Pulmonary artery endothelial cell (primary cell): Measurements from ENCODE around the gene TMEM63A. TPM values are rescaled to one million over a fixed set of nuclear protein-coding genes. Genes with fewer than 3 reads are reported as not detected.
"Not testable (repeated sequence)": the region's sequence is repeated elsewhere in the genome, so short reads cannot be mapped to it uniquely, and the experiment has no call there.

Source experiments
- DNase-seq: peaks from one replicate; pipeline ENCODE4 v3.0.0-alpha.2; 2011; ENCODE audit warnings: low read depth, low spot score
- total RNA-seq: library from RNA; depleted of rRNA; stranded (reverse); fragments of >200 nt; gene quantifications from 2 replicates; pipeline ENCODE4 v1.2.3, GENCODE V29; 2014

The TMEM63A gene
- total RNA-seq, 1 donor from 2014 or later: 8.3 TPM

- no peak for DNase-seq
These were observed 59.4 kb downstream of the TMEM63A start for GRCh38 chr1:225822655-225823403.

DNA sequence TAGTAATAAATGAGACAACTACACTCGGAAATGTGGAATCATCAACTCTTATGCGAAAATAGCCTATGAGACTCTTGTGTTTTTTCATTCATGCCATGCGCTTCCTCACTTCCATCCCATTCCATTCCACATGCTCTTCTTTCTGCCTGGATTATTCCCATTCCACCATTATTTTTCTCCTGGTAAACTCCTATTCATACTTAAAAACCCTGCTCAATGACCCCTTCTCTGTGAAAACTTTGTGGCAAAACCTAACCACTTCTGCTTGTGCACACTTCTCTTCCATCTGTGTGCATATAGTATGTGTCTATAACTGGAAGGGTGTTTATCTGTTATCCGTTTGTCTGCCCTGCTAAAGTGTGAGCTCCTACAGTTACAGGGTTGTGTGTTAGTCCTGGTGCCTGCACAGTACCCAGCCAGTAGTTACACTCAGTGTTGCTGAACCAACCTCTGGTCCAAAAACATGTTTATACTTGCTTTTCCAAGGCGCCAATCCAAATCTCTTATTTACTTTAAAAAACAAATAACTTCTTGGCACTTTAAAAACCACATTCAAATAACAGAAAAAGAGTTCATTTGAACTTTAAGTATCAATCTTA is 61.6 kb downstream of the TMEM63A start:
- DNase-seq: no peak

DNA sequence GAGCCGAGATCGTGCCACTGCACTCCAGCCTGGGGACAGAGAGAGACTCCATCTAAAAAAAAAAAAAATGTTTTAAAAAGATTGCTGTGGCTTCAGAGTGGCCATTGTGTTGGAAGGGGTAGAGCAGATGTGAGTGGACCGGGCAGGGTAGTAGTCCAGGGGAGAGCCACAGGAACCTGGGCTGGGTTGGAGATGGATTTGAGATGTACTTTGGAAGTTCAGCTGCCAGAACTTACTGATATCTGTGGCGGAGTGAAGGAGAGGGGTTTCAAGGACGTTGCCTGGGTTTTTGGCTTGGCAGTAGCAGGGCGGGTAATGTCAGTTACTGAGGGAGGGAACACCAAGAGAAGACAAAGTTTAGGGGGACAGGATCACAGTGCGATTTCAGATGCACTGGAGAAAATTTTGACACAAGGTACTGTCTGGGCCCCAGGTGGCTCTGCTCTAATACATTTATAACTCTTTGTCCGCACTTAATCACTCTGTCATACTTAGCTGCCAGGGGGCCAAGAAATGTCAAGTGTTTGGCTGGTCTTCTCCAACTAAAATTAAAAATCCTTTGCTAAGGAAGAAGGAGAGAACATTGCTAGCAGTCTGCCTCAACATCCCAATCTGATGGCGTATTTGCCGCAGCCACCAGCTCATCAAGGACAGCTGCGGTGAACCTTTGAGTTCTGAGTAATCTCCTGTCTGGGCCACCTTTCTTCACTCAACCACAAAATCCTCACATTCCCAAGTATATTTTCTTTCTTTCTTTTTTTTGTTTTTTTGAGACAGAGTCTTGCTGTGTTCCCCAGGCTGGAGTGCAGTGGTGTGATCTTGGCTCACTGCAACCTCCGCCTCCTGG is 62.6 kb downstream of the TMEM63A start:
- DNase-seq: no peak

- no peak for DNase-seq
These were observed 64.0 kb downstream of the TMEM63A start for GRCh38 chr1:225818229-225818628.

DNA sequence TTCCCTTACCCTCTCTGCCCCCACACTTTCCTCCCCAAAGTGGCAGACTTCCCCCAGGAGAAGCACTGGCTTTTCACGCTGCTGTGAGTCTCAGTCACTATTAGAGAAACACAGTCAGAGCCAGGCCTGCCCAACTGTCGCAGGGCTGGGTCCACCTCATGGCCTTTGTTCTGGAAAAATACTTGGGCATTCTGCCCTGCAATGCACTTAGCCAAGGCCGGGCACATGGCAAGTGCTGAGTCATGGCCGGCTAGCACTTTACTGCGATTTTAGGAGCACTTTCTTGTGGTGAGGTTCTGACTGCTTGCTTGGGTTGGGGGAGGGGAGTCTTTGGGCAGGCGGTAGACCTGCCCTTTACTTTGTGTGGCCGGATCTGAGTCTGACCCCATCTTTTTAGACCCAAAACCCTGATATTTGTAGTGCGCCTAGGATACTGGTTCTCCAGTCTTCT is 64.5 kb downstream of the TMEM63A start:
- DNase-seq: peak; percentile 53

GRCh38 chr1:225816643-225817538 is 65.3 kb downstream of the TMEM63A start:
- no peak for DNase-seq

GRCh38 chr1:225815526-225816178 is 66.5 kb downstream of the TMEM63A start:
- DNase-seq: no peak

DNA sequence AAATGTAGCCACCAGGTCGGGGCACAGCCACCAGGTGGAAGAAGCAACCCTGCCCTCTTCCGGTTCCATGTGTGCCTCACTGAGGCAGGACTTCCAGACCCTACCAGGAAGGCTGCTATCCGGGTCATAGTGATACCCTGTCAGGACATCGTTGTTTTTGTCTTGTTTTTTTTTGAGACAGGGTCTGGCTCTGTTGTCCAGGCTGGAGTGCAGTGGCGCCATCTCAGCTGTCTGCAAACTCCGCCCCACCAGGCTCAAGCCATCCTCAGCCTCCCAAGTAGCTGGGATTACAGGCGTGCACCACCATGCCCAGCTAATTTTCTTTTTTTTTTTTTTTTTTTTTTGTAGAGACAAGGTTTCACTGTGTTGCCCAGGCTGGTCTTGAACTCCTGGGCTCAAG is 67.1 kb downstream of the TMEM63A start:
- DNase-seq: not testable (repeated sequence)

- no peak for DNase-seq
These were observed 67.8 kb downstream of the TMEM63A start for GRCh38 chr1:225814381-225814780.

DNA sequence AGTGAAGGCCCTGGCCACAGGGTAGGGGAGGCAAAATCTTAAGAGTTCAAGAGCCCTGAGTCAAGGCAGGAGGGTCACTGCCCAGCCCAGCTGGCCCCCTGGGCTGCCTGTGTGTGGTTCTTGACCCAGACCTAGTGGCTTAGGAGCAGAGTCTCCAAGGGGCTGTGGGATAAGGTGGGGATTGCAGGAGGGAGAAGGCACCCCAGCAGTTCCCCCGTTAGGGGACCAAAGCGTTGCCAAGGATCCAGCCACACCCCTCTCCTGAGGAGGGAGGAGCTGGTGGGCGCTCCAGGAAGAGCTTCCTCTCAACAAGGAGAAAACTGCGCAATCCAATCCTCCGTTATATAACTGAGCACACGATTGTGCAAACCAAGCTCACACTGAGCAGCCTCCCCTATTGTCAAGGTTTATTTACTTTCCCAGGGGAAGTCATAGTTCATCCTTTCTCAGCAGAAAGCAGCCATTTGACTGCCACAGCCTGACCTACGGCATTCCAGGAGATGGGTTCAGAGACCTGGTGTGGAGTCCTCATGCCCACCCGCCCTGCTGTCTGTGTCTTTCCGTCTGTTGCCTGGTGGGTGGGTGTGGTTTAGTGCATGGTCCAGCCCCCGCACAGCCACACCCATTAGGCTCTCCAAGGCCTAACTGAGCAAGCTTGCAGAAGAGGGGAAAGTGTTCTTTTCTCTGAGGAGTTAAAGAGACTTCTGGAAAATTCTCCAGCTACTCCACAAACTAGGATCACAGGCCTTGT is 68.8 kb downstream of the TMEM63A start:
- DNase-seq: no peak

DNA sequence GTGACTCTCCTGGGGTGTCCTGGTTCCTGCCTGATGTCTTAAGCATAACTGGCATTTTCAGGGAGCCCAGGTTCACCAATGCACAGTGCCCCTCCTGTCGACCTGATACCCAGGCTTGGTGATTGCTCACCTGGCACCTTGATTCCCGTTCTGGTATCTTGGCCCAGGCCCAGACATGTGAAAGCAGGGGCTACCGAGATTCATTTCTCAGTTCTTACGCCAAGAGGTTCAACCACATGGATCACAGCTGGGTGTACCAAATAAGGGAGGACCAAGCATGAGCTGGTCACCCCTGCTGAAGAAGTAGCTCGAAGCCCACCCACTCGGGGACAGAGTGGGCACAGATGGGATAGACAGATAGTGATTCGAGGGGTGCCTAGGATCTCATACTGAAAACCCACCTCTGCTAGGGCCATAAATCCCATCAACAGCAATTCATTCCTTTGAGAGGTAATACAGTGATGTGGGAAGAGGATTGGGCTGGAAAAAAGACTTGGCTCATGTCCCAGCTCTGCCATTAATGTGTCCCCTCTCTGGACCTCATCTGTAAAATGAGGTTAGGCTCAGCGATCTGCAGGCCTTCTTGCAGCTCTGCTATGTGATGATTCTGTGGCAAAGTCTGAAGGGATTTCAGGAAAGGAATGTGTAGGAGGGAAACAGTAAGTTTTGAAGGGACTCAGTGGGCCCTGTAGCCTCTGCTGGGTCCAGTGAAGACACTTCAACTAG is 69.5 kb downstream of the TMEM63A start:
- DNase-seq: no peak

DNA sequence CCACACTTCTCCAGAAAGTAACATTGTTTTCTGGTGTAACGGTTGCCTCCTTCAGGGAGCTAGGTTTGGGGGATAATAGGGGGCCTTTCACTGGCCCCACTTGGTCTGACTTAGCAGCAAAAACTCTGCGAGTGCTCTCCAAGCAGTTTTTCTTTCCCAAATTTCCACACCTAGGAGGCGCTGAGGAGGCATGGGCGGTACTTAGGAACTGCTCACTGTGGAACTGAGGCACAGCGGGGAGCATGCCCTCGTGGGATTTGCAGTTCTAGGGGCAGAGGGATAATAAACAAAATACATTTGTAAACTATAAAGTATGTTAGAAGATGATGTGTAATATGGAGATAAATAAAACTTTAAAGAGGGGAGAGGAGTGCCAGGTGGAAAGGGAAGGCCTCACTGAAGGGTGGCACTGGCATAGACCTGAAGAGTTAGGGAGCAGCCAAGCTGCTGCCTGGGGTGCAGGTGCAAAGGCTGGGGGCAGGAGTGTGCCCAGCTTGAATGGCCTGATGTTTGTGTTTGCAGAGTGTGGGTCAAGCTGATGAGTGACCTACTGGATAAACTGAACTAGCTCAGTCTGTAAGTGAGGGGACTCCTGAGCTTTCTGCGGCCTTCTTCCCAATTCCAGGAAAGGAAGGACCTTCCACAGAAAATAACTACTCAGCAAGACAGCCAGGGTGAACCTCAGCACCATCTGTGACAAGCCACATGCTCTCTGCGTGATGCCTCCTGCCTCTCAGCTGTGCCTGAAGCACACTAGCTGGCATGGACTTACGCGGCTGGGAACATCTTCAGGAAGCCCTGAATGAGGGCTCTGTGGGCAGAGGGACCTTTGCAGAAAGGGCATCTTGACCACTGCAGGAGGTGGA is 70.3 kb downstream of the TMEM63A start:
- no peak for DNase-seq

GRCh38 chr1:225810579-225811538 is 71.3 kb downstream of the TMEM63A start:
- not testable (repeated sequence) for DNase-seq

- peak; percentile 48 for DNase-seq
These were observed 72.2 kb downstream of the TMEM63A start, which contains the start of gene EPHX1 for GRCh38 chr1:225809842-225810578. EPHX1 (plus strand) TSS chr1:225810124; CDS start chr1:225828730, 18,606 bp downstream.

DNA sequence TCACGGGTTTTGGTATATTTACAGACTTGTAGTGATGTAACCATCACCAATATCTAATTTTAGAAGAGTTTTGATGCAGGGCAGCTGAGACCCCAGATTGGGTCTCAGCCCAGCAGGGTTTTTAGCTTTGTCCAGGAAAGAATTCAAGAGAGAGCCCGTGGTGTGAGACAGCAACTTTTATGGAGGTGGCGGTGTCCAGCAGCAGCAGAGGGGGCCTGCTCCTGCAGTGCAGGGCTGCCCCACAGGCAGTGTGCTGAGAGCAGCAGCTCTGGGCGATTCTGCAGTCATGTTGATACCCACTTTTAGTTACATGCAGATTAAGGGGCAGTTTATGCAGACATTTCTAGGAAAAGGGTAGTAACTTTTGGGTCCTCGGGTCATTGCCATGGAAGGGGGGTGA is 74.0 kb downstream of the TMEM63A start:
- DNase-seq: no peak

DNA sequence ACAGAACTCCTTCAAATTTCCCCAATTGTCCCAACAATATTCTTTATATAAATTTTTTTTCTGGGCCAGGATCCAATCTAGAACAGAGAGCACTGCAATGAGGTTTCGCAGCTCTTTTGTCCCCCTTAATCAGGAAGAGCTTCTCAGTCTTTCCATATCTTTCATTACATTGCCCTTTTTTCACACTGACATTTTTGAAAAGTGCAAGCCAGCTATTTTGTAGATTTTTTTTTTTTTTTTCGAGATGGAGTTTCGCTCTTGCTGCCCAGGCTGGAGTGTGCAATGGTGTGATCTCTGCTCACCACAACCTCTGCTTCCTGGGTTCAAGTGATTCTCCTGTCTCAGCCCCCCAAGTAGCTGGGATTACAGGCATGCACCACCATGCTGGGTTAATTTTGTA is 75.4 kb downstream of the TMEM63A start:
- DNase-seq: not testable (repeated sequence)
